GM13976 (cell line): ENCODE results near the gene PDHB.
A peak's percentile ranks its signal among the peaks of the same experiment; 100 is the strongest.

ENCODE experiments used
- DNase-seq: peaks from one replicate; pipeline ENCODE4 v3.0.0; 2012; ENCODE audit warnings: low spot score
- CTCF ChIP-seq: IDR thresholded peaks from 2 replicates; pipeline ENCODE4 v1.5.1; 2012; ENCODE audit warnings: borderline replicate concordance, mild to moderate bottlenecking; ENCODE audit not compliant: insufficient read depth; ENCODE audit errors: extremely low read depth, missing control alignments, control extremely low read depth
- in situ Hi-C: fragments of 300-500 bp; cut with MboI; formaldehyde crosslinking; loops from one replicate; pipeline ENCODE4 v1.12.0; 2022; ENCODE audit warnings: low sequenced_read_pairs, mixed read lengths, inconsistent platforms; ENCODE audit not compliant: unreplicated experiment

PDHB gene

GRCh38 chr3:58434990-58435389 is 1.4 kb upstream of the PDHB start:
- in situ Hi-C loops: no loop called here
- TF ChIP-seq CTCF: no peak
- no peak for DNase-seq

- no peak for DNase-seq
- no peak for TF ChIP-seq CTCF
- in situ Hi-C loops: no loop called here
These were observed 879 bp upstream of the PDHB start for GRCh38 chr3:58434511-58434910.

GRCh38 chr3:58434168-58434504 is 504 bp upstream of the PDHB start:
- DNase-seq: no peak
- TF ChIP-seq CTCF: no peak
- in situ Hi-C loops: no loop called here

- no peak for DNase-seq
- in situ Hi-C loops: no loop called here
- TF ChIP-seq CTCF: no peak
These were observed 727 bp downstream of the PDHB start for GRCh38 chr3:58432905-58433304.

- in situ Hi-C loops: no loop called here
- no peak for TF ChIP-seq CTCF
- DNase-seq: peak; percentile 52
These were observed 4.0 kb downstream of the PDHB start for GRCh38 chr3:58429657-58430056.

- no peak for DNase-seq
- TF ChIP-seq CTCF: no peak
- in situ Hi-C loops: no loop called here
These were observed 5.8 kb downstream of the PDHB start for GRCh38 chr3:58427661-58428361.
